A549 (cell line): ENCODE data around the gene SLC16A1.

ENCODE experiments used
- HEYL ChIP-seq: fragments of 250-450 bp; sonication (Bioruptor Pico); IDR thresholded peaks from 2 replicates; pipeline ENCODE4 v1.8.0; 2021; ENCODE audit warnings: mild to moderate bottlenecking, moderate library complexity
- MAFK ChIP-seq: fragments of 450-650 bp; IDR thresholded peaks from 2 replicates; pipeline ENCODE4 v1.6.1; 2014; ENCODE audit not compliant: partially characterized antibody
- MAZ ChIP-seq: fragments of 150-350 bp; IDR thresholded peaks from 2 replicates; pipeline ENCODE4 v1.6.1; 2014; ENCODE audit warnings: antibody characterized with exemption, low read depth, low read length, borderline replicate concordance
- MYC ChIP-seq: IDR thresholded peaks from 2 replicates; pipeline ENCODE4 v1.6.1; 2012; ENCODE audit warnings: mild to moderate bottlenecking, inconsistent platforms, low read length, improper control_type of control experiment, borderline replicate concordance
- POLR2A ChIP-seq: IDR thresholded peaks from 2 replicates; pipeline ENCODE4 v1.6.1; 2012; ENCODE audit warnings: mild to moderate bottlenecking, low read length

GRCh38 chr1:112935461-112936111 lies 20.4 kb downstream of the SLC16A1 start:
- TF ChIP-seq MAFK = peak; percentile 46
- no peak for TF ChIP-seq POLR2A
- no peak for TF ChIP-seq MAZ
- no peak for TF ChIP-seq HEYL
- no peak for TF ChIP-seq MYC
